ENCODE results near the gene ZNF837. TPM values are rescaled to one million over a fixed set of nuclear protein-coding genes. Genes with fewer than 3 reads are reported as not detected.

Gene ZNF837
- total and polyA plus RNA-seq, 2 donors (not counting 1 experiment from before 2014, with no cell fraction given): 4.2 to 4.9 TPM

DNA sequence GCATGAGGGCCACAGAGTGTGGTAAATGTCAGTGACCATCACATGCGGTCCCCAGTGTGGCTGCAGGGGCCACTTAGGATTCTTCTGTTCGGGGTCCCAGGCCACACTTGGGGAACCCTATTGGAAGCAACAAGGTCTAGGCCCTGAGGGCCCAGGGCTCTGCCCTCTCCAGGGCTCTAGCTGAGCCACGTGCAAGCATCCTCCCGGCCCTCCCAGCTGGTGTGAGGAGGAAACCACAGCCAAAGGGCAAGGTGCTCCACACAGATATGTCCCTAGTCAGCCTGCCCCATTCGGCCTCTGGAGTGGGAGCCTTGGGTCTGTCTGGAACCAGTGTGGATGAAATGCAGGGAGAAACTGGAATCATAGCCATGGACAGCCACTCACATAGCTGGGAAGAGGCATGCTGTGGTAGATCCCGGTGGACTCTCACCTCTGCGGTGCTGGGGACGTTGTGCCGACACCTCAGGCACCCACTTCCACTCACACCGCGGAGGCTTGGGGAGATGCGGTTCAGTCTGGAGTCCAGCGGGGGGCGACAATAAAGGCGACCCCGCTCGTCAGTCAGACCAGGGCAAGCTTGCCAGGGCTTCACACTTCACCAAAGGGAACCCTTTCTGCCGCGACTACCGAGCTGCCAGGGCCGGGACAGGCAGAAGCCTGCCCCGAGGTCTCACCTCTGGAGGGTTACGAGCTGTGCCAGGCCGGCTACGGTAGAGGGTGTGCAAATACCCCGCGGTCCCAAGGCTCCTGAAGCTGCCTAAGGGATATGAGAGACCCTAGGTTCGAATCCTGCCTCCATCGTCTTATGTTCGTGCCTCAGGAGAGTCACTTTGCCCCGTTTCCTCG lies 14.0 kb downstream of the ZNF837 start:
- no peak overlapping the region for H3K9ac ChIP-seq (ENCODE audit: low read length)
- H3K4me1 Mint-ChIP-seq: peaks cover 14% of the 10 kb centered on the region
- no peaks in the 10 kb centered on the region for H3K36me3 ChIP-seq (replicated peaks in 1 of 2; ENCODE audit: control extremely low read depth in 1 of 2, control insufficient read depth in 1 of 2, extremely low read depth in 1 of 2, insufficient read depth in 2 of 2, low read length in 1 of 2)
- H4K20me1 ChIP-seq (ENCODE audit: control insufficient read depth, insufficient read depth, low read length, poor library complexity, severe bottlenecking): no peaks in the 10 kb centered on the region
- no peak overlapping the region for H3K27ac ChIP-seq (ENCODE audit: low read length in 2 of 2)
- ChIA-PET CTCF (no interaction called here), POLR2A (no interaction called here)
- no peak overlapping the region for H2AFZ ChIP-seq (ENCODE audit: insufficient read depth, low read depth, low read length, poor library complexity, severe bottlenecking)
- 96% methylated on average over 31 of the region's 32 CpGs for WGBS (ENCODE audit: insufficient coverage)
- TF ChIP-seq EZH2 (IDR thresholded peaks at IDR 0.05; ENCODE audit: borderline replicate concordance, insufficient read depth, low read depth, low read length, poor library complexity, severe bottlenecking) (no peak), CTCF (IDR thresholded peaks at IDR 0.05) (no peak)
- no peaks in the 10 kb centered on the region for H3K27me3 ChIP-seq (replicated peaks in 1 of 4; ENCODE audit: control extremely low read depth in 1 of 4, control insufficient read depth in 3 of 4, insufficient read depth in 4 of 4, low read length in 3 of 4)
- ATAC-seq (ENCODE audit: low read depth) (no peak), DNase-seq (no peak)
- H3K27me3 Mint-ChIP-seq: no peaks in the 10 kb centered on the region
- H3K79me2 ChIP-seq (ENCODE audit: control insufficient read depth, insufficient read depth, low read length): no peaks in the 10 kb centered on the region
- H3K9me3 ChIP-seq (ENCODE audit: control extremely low read depth in 1 of 3, control insufficient read depth in 2 of 3, insufficient read depth in 1 of 3, low read length in 2 of 3): peaks cover 0 to 3% (median 0%) of the 10 kb centered on the region in 3 donors
- H3K27ac Mint-ChIP-seq: no peak overlapping the region
- no peak overlapping the region for H3K4me3 Mint-ChIP-seq
- peaks cover 10 to 23% of the 10 kb centered on the region in 2 donors for H3K4me1 ChIP-seq (ENCODE audit: control insufficient read depth in 2 of 2, insufficient read depth in 2 of 2, low read length in 2 of 2)
- H3K4me3 ChIP-seq (ENCODE audit: control extremely low read depth in 1 of 5, extremely low read depth in 1 of 5, insufficient read depth in 1 of 5, low read depth in 2 of 5, low read length in 4 of 5): no peak overlapping the region
- intact Hi-C loops (cut with micrococcal nuclease): no loop called here
- H3K9me3 Mint-ChIP-seq (ENCODE audit: insufficient read depth): no peaks in the 10 kb centered on the region
- no peak overlapping the region for H3K4me2 ChIP-seq (replicated peaks; ENCODE audit: low read depth, low read length, poor library complexity, severe bottlenecking)

- Histone ChIP-seq H3K4me3 (ENCODE audit: control extremely low read depth in 1 of 5, extremely low read depth in 1 of 5, insufficient read depth in 1 of 5, low read depth in 2 of 5, low read length in 4 of 5) (no peak overlapping the region), H3K4me2 (replicated peaks; ENCODE audit: low read depth, low read length, poor library complexity, severe bottlenecking) (peak overlapping the region; percentile 45), H3K27ac (ENCODE audit: low read length in 2 of 2) (peak overlapping the region in 1 of 2 donors; percentile 54), H3K27me3 (replicated peaks in 1 of 4; ENCODE audit: control extremely low read depth in 1 of 4, control insufficient read depth in 3 of 4, insufficient read depth in 4 of 4, low read length in 3 of 4) (no peaks in the 10 kb centered on the region), H3K9me3 (ENCODE audit: control extremely low read depth in 1 of 3, control insufficient read depth in 2 of 3, insufficient read depth in 1 of 3, low read length in 2 of 3) (peaks cover 0 to 3% (median 0%) of the 10 kb centered on the region in 3 donors), H3K9ac (ENCODE audit: low read length) (no peak overlapping the region), H3K4me1 (ENCODE audit: control insufficient read depth in 2 of 2, insufficient read depth in 2 of 2, low read length in 2 of 2) (peaks cover 11 to 27% of the 10 kb centered on the region in 2 donors), H2AFZ (ENCODE audit: insufficient read depth, low read depth, low read length, poor library complexity, severe bottlenecking) (peak overlapping the region; percentile 27), H3K79me2 (ENCODE audit: control insufficient read depth, insufficient read depth, low read length) (no peaks in the 10 kb centered on the region), H3K36me3 (replicated peaks in 1 of 2; ENCODE audit: control extremely low read depth in 1 of 2, control insufficient read depth in 1 of 2, extremely low read depth in 1 of 2, insufficient read depth in 2 of 2, low read length in 1 of 2) (no peaks in the 10 kb centered on the region), H4K20me1 (ENCODE audit: control insufficient read depth, insufficient read depth, low read length, poor library complexity, severe bottlenecking) (no peaks in the 10 kb centered on the region)
- POLR2A ChIA-PET: interaction anchor here (0.9 to 3.7 kb wide), 3 partner anchors 17 to 23 kb away, joined by 3 to 35 read pairs (median 18); partner anchors contain the start of genes RPS5 and ZNF837
- peaks cover 15% of the 10 kb centered on the region for H3K4me1 Mint-ChIP-seq
- 2% methylated on average over 5 of the region's 5 CpGs for WGBS (ENCODE audit: insufficient coverage)
- DNase-seq (peak; percentile 63), ATAC-seq (ENCODE audit: low read depth) (no peak)
- peak overlapping the region; percentile 84 for H3K27ac Mint-ChIP-seq
- CTCF ChIA-PET: no interaction called here
- H3K4me3 Mint-ChIP-seq: peak overlapping the region; percentile 72
- no peak for TF ChIP-seq CTCF (IDR thresholded peaks at IDR 0.05)
- TF ChIP-seq EZH2 (IDR thresholded peaks at IDR 0.05; ENCODE audit: borderline replicate concordance, insufficient read depth, low read depth, low read length, poor library complexity, severe bottlenecking): no peak
- intact Hi-C loops (cut with micrococcal nuclease): loop anchor here (5.0 kb wide), 2 partner anchors 88 to 113 kb away; partner anchors contain the start of genes ZNF324B and ZNF446
- peaks cover 3% of the 10 kb centered on the region for H3K27me3 Mint-ChIP-seq
- no peaks in the 10 kb centered on the region for H3K9me3 Mint-ChIP-seq (ENCODE audit: insufficient read depth)
Measured at GRCh38 chr19:58364146-58364545, 16.7 kb downstream of the ZNF837 start.
